HepG2 (cell line): ENCODE measurements around the gene SLC25A51.

Experiments
- CBFB ChIP-seq: sonication (generic); formaldehyde crosslinking; IDR thresholded peaks from 2 replicates; pipeline ENCODE4 v1.4.0; 2020; ENCODE audit warnings: missing genetic modification reagents
- CREM ChIP-seq, 2 experiments: sonication (generic) in 1 of 2; formaldehyde crosslinking in 1 of 2; IDR thresholded peaks; 2 replicates each; pipeline versions ENCODE4 v1.4.0 to v1.6.1; 2016 to 2020; ENCODE audit warnings: antibody characterized with exemption in 1 of 2, mild to moderate bottlenecking in 1 of 2, missing genetic modification reagents in 1 of 2
- ETV6 ChIP-seq: sonication (generic); formaldehyde crosslinking; conservative IDR thresholded peaks from 2 replicates; pipeline ENCODE4 v1.4.0; 2020; ENCODE audit warnings: missing genetic modification reagents
- JUNB ChIP-seq: sonication (generic); formaldehyde crosslinking; IDR thresholded peaks from 2 replicates; pipeline ENCODE4 v1.8.0; 2022; ENCODE audit warnings: missing genetic modification reagents, mild to moderate bottlenecking, borderline replicate concordance
- NFRKB ChIP-seq: fragments of 450-650 bp; IDR thresholded peaks from 2 replicates; pipeline ENCODE4 v1.6.1; 2017
- SIN3A ChIP-seq: IDR thresholded peaks from 2 replicates; pipeline ENCODE4 v1.6.1; 2011; ENCODE audit warnings: low read depth, mild to moderate bottlenecking, control low read depth, low read length, borderline replicate concordance
- ZNF138 ChIP-seq: sonication (generic); formaldehyde crosslinking; IDR thresholded peaks from 2 replicates; pipeline ENCODE4 v1.5.0; 2020; ENCODE audit warnings: mild to moderate bottlenecking, low read depth, missing genetic modification reagents
- ZNF567 ChIP-seq: sonication (generic); formaldehyde crosslinking; IDR thresholded peaks from 2 replicates; pipeline ENCODE4 v1.8.1; 2023; ENCODE audit warnings: mild to moderate bottlenecking, missing genetic modification reagents, borderline replicate concordance
- ZNF839 ChIP-seq: sonication (generic); formaldehyde crosslinking; IDR thresholded peaks from 2 replicates; pipeline ENCODE4 v1.4.0; 2020; ENCODE audit warnings: missing genetic modification reagents, mild to moderate bottlenecking, borderline replicate concordance

GRCh38 chr9:37938121-37938891, 34.4 kb upstream of the SLC25A51 start:
- TF ChIP-seq CREM (IDR thresholded peaks at IDR 0.05) = no peak
- no peak for TF ChIP-seq CREM (CRISPR knock-in tag; IDR thresholded peaks at IDR 0.05)
- TF ChIP-seq ETV6 (CRISPR knock-in tag) = no peak
- TF ChIP-seq ZNF567 (CRISPR knock-in tag) = no peak
- TF ChIP-seq CBFB (CRISPR knock-in tag) = no peak
- TF ChIP-seq ZNF839 = no peak
- no peak for TF ChIP-seq NFRKB
- no peak for TF ChIP-seq JUNB (CRISPR knock-in tag)
- TF ChIP-seq ZNF138 (CRISPR knock-in tag) = no peak
- no peak for TF ChIP-seq SIN3A
